Ovary (tissue), 3 donors: ENCODE measurements around the gene RNF208.

ENCODE experiments used
- CTCF ChIP-seq, 3 donors: fragments of 450-650 bp in 2 of 3; fragments of 200-600 bp in 1 of 3; IDR thresholded peaks; one replicate each; pipeline versions ENCODE4 v1.5.1 to v1.8.0; 2016 to 2022; ENCODE audit warnings: antibody characterized with exemption in 3 of 3, mild to moderate bottlenecking in 1 of 3
- EP300 ChIP-seq: sonication (generic); formaldehyde crosslinking; IDR thresholded peaks from one replicate; pipeline ENCODE4 v1.6.1; 2017; ENCODE audit warnings: antibody characterized with exemption
- donor health status: DM: no; HTN: no; CAD: no.

- TF ChIP-seq CTCF (IDR thresholded peaks at IDR 0.05) (no peak), EP300 (no peak)
These were observed 8.8 kb upstream of the RNF208 start, which contains the start of gene SLC34A3 for GRCh38 chr9:137230705-137231371.
